ENCODE results near the gene MAP3K7CL.

MAP3K7CL gene

GRCh38 chr21:29219165-29219770 lies 88.8 kb downstream of the MAP3K7CL start:
- in situ Hi-C loops (cut with MboI; ENCODE audit: low sequenced_read_pairs) = no loop called here

- in situ Hi-C loops (cut with MboI; ENCODE audit: low sequenced_read_pairs) = no loop called here
Measured at GRCh38 chr21:29221253-29221744, 90.9 kb downstream of the MAP3K7CL start.

- in situ Hi-C loops (cut with MboI; ENCODE audit: low sequenced_read_pairs) = no loop called here
Measured at GRCh38 chr21:29224006-29224405, 93.6 kb downstream of the MAP3K7CL start.

Measured in HL-60/S4 (cell line).